Prostate gland (tissue), 2 donors: ENCODE measurements around the gene PPM1J. TPM values are rescaled to one million over a fixed set of nuclear protein-coding genes. Genes with fewer than 3 reads are reported as not detected.

ENCODE experiments used
- DNase-seq: peaks from one replicate; pipeline ENCODE4 v3.0.0-alpha.2; 2019; ENCODE audit warnings: low spot score
- H3K27ac ChIP-seq, 2 donors: fragments of 200-600 bp; sonication (generic); 2 replicates each; pipeline ENCODE4 v1.5.1; 2017 to 2019
- H3K27me3 ChIP-seq: fragments of 200-600 bp; sonication (generic); replicated peaks from 2 replicates; pipeline ENCODE4 v1.5.1; 2019; ENCODE audit not compliant: insufficient read depth
- H3K36me3 ChIP-seq, 2 donors: fragments of 200-600 bp; sonication (generic); 1 replicate in 1 of 2; 2 replicates in 1 of 2; pipeline versions ENCODE4 v1.5.1 to v1.8.1; 2017 to 2019
- H3K4me1 ChIP-seq: fragments of 200-600 bp; sonication (generic); replicated peaks from 2 replicates; pipeline ENCODE4 v1.5.1; 2019
- H3K4me3 ChIP-seq, 2 donors: fragments of 200-600 bp; sonication (generic); 2 replicates each; pipeline ENCODE4 v1.5.1; 2017 to 2019
- H3K9me3 ChIP-seq: fragments of 200-600 bp; sonication (generic); 2 replicates; pipeline ENCODE4 v1.5.1; 2017
- POLR2A ChIP-seq: fragments of 450-650 bp; IDR thresholded peaks from one replicate; pipeline ENCODE4 v1.6.1; 2016; ENCODE audit warnings: antibody characterized with exemption, mild to moderate bottlenecking
- POLR2AphosphoS5 ChIP-seq: sonication (generic); formaldehyde crosslinking; IDR thresholded peaks from one replicate; pipeline ENCODE4 v1.6.1; 2017; ENCODE audit warnings: antibody characterized with exemption
- WGBS: methylation state at CpG from one replicate; pipeline ENCODE4 v1.1.5; 2018; 5-methylcytosine and 5-hydroxymethylcytosine counted together
- intact Hi-C: fragments of 100-400 bp; cut with DNase I; formaldehyde crosslinking; loops from one replicate; pipeline ENCODE4 v1.14.2; 2022
- total RNA-seq, 2 donors: library from RNA; depleted of rRNA; stranded (reverse); fragments of >200 nt; gene quantifications; one replicate each; pipeline ENCODE4 v1.1.0, GENCODE V29; 2016
- TF ChIP-seq, protein P1 (sequence below), 4 experiments: fragments of 200-600 bp in 2 of 4; fragments of 450-650 bp in 2 of 4; sonication (generic) in 2 of 4; IDR thresholded peaks; 1 replicate in 3 of 4; 2 replicates in 1 of 4; pipeline ENCODE4 v1.5.1; 2016 to 2019; ENCODE audit warnings: antibody characterized with exemption in 4 of 4, mild to moderate bottlenecking in 2 of 4, moderate library complexity in 2 of 4

Gene PPM1J
- total RNA-seq, 2 donors from 2014 or later = 2.0 to 16.8 TPM

DNA sequence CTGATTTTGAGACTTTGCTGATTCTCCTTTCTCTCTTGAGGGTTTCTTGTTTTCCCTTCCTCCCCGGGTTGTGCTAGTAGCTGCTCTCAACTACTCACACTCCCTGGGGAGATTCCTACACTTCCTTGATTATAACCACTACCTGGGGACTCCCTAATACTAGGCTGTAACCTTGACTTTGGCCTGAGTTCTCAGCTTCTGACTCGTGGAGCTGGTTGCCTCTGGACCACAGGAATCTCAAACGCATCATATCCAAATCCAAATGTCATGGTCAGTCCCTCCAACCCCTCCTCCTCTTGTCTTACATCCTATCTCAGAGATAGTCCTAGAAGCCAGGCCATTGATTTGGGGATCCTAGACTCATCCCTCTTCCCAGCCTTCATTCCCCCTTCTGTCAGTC, 28.7 kb downstream of the PPM1J start:
- H3K36me3 ChIP-seq = peaks cover 0 to 3% of the 10 kb centered on the region in 2 donors
- H3K4me3 ChIP-seq = no peak overlapping the region
- no peak for TF ChIP-seq POLR2AphosphoS5
- TF ChIP-seq, protein P1, sequence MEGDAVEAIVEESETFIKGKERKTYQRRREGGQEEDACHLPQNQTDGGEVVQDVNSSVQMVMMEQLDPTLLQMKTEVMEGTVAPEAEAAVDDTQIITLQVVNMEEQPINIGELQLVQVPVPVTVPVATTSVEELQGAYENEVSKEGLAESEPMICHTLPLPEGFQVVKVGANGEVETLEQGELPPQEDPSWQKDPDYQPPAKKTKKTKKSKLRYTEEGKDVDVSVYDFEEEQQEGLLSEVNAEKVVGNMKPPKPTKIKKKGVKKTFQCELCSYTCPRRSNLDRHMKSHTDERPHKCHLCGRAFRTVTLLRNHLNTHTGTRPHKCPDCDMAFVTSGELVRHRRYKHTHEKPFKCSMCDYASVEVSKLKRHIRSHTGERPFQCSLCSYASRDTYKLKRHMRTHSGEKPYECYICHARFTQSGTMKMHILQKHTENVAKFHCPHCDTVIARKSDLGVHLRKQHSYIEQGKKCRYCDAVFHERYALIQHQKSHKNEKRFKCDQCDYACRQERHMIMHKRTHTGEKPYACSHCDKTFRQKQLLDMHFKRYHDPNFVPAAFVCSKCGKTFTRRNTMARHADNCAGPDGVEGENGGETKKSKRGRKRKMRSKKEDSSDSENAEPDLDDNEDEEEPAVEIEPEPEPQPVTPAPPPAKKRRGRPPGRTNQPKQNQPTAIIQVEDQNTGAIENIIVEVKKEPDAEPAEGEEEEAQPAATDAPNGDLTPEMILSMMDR (IDR thresholded peaks at IDR 0.05) = no peak
- no peak for TF ChIP-seq POLR2A
- H3K27ac ChIP-seq = no peak overlapping the region
- H3K9me3 ChIP-seq = no peaks in the 10 kb centered on the region
- WGBS = 85% methylated on average over 3 of the region's 3 CpGs
- intact Hi-C loops = no loop called here
- H3K4me1 ChIP-seq = no peaks in the 10 kb centered on the region
- no peak for DNase-seq
- no peaks in the 10 kb centered on the region for H3K27me3 ChIP-seq

DNA sequence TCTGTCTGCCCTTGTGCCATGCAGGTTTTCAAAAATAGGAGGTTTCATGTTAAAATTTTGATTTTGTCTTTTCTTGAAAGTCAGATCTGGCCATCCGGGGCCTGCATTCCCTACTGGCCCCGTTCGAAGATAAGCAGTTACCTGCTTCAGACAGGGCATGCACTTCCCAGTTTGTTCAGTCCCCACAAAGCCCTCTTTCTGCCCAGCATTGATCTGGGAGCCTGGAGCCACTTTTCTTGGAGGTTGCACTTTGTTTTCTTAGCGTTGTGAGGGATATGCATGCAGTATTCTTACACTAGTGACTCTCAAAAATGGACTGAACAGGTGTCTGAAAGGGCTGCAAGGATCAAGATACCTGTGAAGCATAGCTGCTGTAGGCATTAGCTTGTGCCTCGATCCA, 29.2 kb downstream of the PPM1J start:
- H3K36me3 ChIP-seq = peaks cover 0 to 3% of the 10 kb centered on the region in 2 donors
- intact Hi-C loops = no loop called here
- H3K4me3 ChIP-seq = no peak overlapping the region
- no peaks in the 10 kb centered on the region for H3K9me3 ChIP-seq
- WGBS = 91% methylated on average over 5 of the region's 5 CpGs
- no peaks in the 10 kb centered on the region for H3K4me1 ChIP-seq
- H3K27ac ChIP-seq = no peak overlapping the region
- TF ChIP-seq, protein P1 (IDR thresholded peaks at IDR 0.05) = no peak
- TF ChIP-seq POLR2A (no peak), POLR2AphosphoS5 (no peak)
- DNase-seq = no peak
- H3K27me3 ChIP-seq = no peaks in the 10 kb centered on the region

DNA sequence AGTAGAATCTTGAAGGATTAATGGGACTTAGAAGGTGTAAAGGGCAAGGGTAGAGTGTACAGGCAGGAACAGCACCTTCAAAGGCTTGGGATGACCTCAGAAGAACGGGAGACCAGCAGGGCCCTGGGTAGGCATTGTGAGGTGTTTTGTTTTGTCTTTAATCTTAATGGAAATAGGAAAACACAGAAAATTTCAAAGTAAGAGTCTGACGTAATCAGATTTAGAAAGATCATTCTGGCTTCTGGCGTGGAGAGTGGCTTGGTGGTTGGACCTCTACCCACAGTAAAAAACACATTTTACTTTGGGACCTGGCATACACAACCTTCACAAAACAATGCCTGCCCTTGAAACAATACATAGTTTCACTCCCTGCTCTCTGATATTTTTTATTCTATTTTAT, 36.5 kb downstream of the PPM1J start:
- Histone ChIP-seq H3K27ac (no peak overlapping the region), H3K4me3 (no peak overlapping the region), H3K27me3 (no peaks in the 10 kb centered on the region), H3K9me3 (no peaks in the 10 kb centered on the region), H3K4me1 (no peaks in the 10 kb centered on the region), H3K36me3 (no peaks in the 10 kb centered on the region)
- 84% methylated on average over 3 of the region's 3 CpGs for WGBS
- intact Hi-C loops = loop anchor here (10.0 kb wide), 1 partner anchor 174 kb away; the partner anchor contains the start of gene WNT2B
- TF ChIP-seq POLR2A = no peak
- no peak for DNase-seq

DNA sequence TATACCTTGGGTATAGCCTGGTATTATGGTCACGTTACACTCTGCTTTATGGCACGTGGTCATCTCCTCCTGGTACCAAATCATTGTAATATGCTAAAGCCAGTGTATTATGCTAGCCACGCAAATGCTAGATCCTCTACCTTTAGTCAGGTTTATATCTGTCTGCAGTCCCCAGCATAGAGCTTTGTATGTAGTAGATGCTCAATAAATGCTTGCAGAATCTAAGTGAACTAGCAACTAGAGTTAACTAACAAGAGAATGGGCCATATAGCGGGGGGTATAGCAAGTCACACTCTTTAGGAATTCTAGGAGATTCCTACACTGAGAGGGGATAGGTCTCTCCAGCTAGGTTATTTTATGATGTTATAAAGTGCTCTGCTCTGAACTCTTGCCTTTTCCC, 37.6 kb downstream of the PPM1J start:
- Histone ChIP-seq H3K27ac (no peak overlapping the region), H3K36me3 (no peaks in the 10 kb centered on the region), H3K4me1 (no peaks in the 10 kb centered on the region), H3K27me3 (no peaks in the 10 kb centered on the region), H3K4me3 (no peak overlapping the region), H3K9me3 (no peaks in the 10 kb centered on the region)
- intact Hi-C loops = loop anchor here (10.0 kb wide), 1 partner anchor 173 kb away; the partner anchor contains the start of gene WNT2B
- DNase-seq = no peak
- whole genome bisulfite sequencing = 95% methylated on average over 4 of the region's 4 CpGs
- TF ChIP-seq POLR2AphosphoS5 = no peak
- no peak for TF ChIP-seq POLR2A
- TF ChIP-seq, protein P1 (IDR thresholded peaks at IDR 0.05) = no peak

DNA sequence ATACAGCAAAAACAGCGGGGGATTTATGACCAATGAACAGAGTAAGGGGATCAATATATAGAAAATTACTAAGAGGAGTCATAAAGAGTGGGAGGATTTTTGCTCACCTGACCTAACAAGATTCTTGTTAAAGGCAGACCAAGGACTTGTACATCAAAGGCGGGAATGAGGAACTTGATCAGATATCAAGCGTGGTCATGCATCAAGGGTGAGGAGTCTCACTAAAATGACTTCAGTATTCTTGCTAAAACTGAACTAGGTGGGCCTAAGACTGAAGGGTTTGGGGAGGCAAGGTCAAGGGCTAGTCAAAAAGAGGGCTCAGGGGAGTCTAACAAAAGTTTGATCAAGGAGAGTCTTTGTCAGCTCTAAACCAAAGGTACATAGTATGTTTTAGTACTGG, 38.6 kb downstream of the PPM1J start:
- 72% methylated on average over 3 of the region's 3 CpGs for WGBS
- no peak for DNase-seq
- Histone ChIP-seq H3K9me3 (no peaks in the 10 kb centered on the region), H3K27ac (no peak overlapping the region), H3K36me3 (no peaks in the 10 kb centered on the region), H3K27me3 (no peaks in the 10 kb centered on the region), H3K4me1 (no peaks in the 10 kb centered on the region), H3K4me3 (no peak overlapping the region)
- intact Hi-C loops = loop anchor here (10.0 kb wide), 1 partner anchor 172 kb away; the partner anchor contains the start of gene WNT2B
- TF ChIP-seq POLR2A = no peak
- TF ChIP-seq POLR2AphosphoS5 = no peak
- TF ChIP-seq, protein P1 (IDR thresholded peaks at IDR 0.05) = no peak
